ENCODE data around the gene CLN5. TPM values are rescaled to one million over a fixed set of nuclear protein-coding genes. Genes with fewer than 3 reads are reported as not detected.

CLN5 gene
- polyA plus RNA-seq, 12 donors = 13.2 to 25.2 (median 20.8) TPM; not detected in 1

GRCh38 chr13:77048681-77049080 lies 56.8 kb downstream of the CLN5 start:
- DNase-seq = no peak

- DNase-seq = no peak
Measured at GRCh38 chr13:77053192-77053591, 61.3 kb downstream of the CLN5 start.

Other genes with a start within 250 kb of the CLN5 start
- 100 to 1,000 TPM; 176 to 356 (median 219) TPM for gene KCTD12, start 105.7 kb upstream of the CLN5 start, polyA plus RNA-seq (ENCODE audit: insufficient read length in 12 of 12)
- not detected for gene ACOD1, start 43.6 kb upstream of the CLN5 start, polyA plus RNA-seq (ENCODE audit: insufficient read length in 12 of 12)
- 10 to 100 TPM in 11 of 12 donors, not detected in 1; 24.5 to 49.7 (median 42.7) TPM for gene FBXL3, start 35.1 kb downstream of the CLN5 start, polyA plus RNA-seq (ENCODE audit: insufficient read length in 12 of 12)